GM19452 (cell line): Measurements from ENCODE around the gene NFIC.
"Not testable (repeated sequence)": the region's sequence is repeated elsewhere in the genome, so short reads cannot be mapped to it uniquely, and the experiment has no call there.

Source experiments
- ATAC-seq: cut with Tn5 transposase; IDR thresholded peaks from one replicate; pipeline ENCODE4 v1.9.1; 2021; ENCODE audit not compliant: unreplicated experiment

NFIC gene

GRCh38 chr19:3370728-3371591 is 4.6 kb downstream of the NFIC start:
- no peak for ATAC-seq

- ATAC-seq = no peak
Observed at GRCh38 chr19:3372413-3372812, 6.0 kb downstream of the NFIC start.

GRCh38 chr19:3373971-3374368 is 7.6 kb downstream of the NFIC start:
- ATAC-seq = no peak

GRCh38 chr19:3374369-3375112 is 8.2 kb downstream of the NFIC start:
- ATAC-seq = no peak

- ATAC-seq = no peak
Observed at GRCh38 chr19:3375221-3376090, 9.1 kb downstream of the NFIC start.

- not testable (repeated sequence) for ATAC-seq
Observed at GRCh38 chr19:3376091-3376455, 9.7 kb downstream of the NFIC start.

- ATAC-seq = no peak
Observed at GRCh38 chr19:3378352-3379150, 12.2 kb downstream of the NFIC start.

GRCh38 chr19:3380829-3381228 is 14.4 kb downstream of the NFIC start:
- no peak for ATAC-seq

- no peak for ATAC-seq
Observed at GRCh38 chr19:3381701-3382372, 15.5 kb downstream of the NFIC start.

- ATAC-seq = no peak
Observed at GRCh38 chr19:3382460-3383100, 16.2 kb downstream of the NFIC start.

- no peak for ATAC-seq
Observed at GRCh38 chr19:3383121-3383722, 16.8 kb downstream of the NFIC start.

GRCh38 chr19:3386447-3387234 is 20.3 kb downstream of the NFIC start:
- no peak for ATAC-seq

GRCh38 chr19:3387645-3388589 is 21.5 kb downstream of the NFIC start:
- no peak for ATAC-seq

GRCh38 chr19:3389446-3389778 is 23.0 kb downstream of the NFIC start:
- ATAC-seq = no peak

- no peak for ATAC-seq
Observed at GRCh38 chr19:3389876-3390371, 23.5 kb downstream of the NFIC start.

- ATAC-seq = not testable (repeated sequence)
Observed at GRCh38 chr19:3391911-3392310, 25.5 kb downstream of the NFIC start.

GRCh38 chr19:3392480-3392879 is 26.1 kb downstream of the NFIC start:
- no peak for ATAC-seq
